Gastroesophageal sphincter (tissue), 3 donors: Measurements from ENCODE around the gene ATXN3L.

Experiments used
- CTCF ChIP-seq, 4 experiments: fragments of 200-600 bp in 2 of 4; fragments of 450-650 bp in 2 of 4; sonication (generic) in 1 of 4; IDR thresholded peaks; one replicate each; pipeline ENCODE4 v1.5.1; 2017 to 2019; ENCODE audit warnings: antibody characterized with exemption in 4 of 4, mild to moderate bottlenecking in 2 of 4, moderate library complexity in 2 of 4
- EP300 ChIP-seq: sonication (generic); formaldehyde crosslinking; IDR thresholded peaks from one replicate; pipeline ENCODE4 v1.6.1; 2017; ENCODE audit warnings: antibody characterized with exemption, mild to moderate bottlenecking
- POLR2A ChIP-seq, 2 donors: fragments of 450-650 bp; IDR thresholded peaks; one replicate each; pipeline ENCODE4 v1.6.1; 2017; ENCODE audit warnings: antibody characterized with exemption in 2 of 2, mild to moderate bottlenecking in 2 of 2, moderate library complexity in 1 of 2
- POLR2AphosphoS5 ChIP-seq: sonication (generic); formaldehyde crosslinking; IDR thresholded peaks from one replicate; pipeline ENCODE4 v1.6.1; 2017; ENCODE audit warnings: antibody characterized with exemption

GRCh38 chrX:13364230-13364857, 44.5 kb upstream of the ATXN3L start:
- no peak for TF ChIP-seq CTCF (IDR thresholded peaks at IDR 0.05)
- TF ChIP-seq POLR2A (IDR thresholded peaks at IDR 0.05), result no peak
- no peak for TF ChIP-seq EP300
- TF ChIP-seq POLR2AphosphoS5, result no peak
